Endometrial microvascular endothelial cells (primary cell): ENCODE measurements around the gene UPK3A. TPM values are rescaled to one million over a fixed set of nuclear protein-coding genes. Genes with fewer than 3 reads are reported as not detected.

Source experiments
- in situ Hi-C: cut with HindIII; loops from 2 replicates; pipeline ENCODE4 v1.10.0; 2017; ENCODE audit warnings: low sequenced_read_pairs, low pct_unique_long_range_greater_than_20kb; ENCODE audit errors: inconsistent ontology term
- total RNA-seq: library from RNA; depleted of rRNA; stranded (reverse); fragments of >200 nt; gene quantifications from one replicate; pipeline ENCODE4 v1.2.3, GENCODE V29; 2015; ENCODE audit errors: inconsistent ontology term

UPK3A gene
- total RNA-seq, 1 donor from 2014 or later = not detected

GRCh38 chr22:45302751-45303150 is 18.0 kb downstream of the UPK3A start:
- in situ Hi-C loops = no loop called here

GRCh38 chr22:45303181-45303580 is 18.4 kb downstream of the UPK3A start:
- in situ Hi-C loops = no loop called here

GRCh38 chr22:45304971-45305370 is 20.2 kb downstream of the UPK3A start:
- in situ Hi-C loops = no loop called here

- in situ Hi-C loops = no loop called here
These were observed 20.8 kb downstream of the UPK3A start for GRCh38 chr22:45305456-45306075.

- in situ Hi-C loops = no loop called here
These were observed 21.4 kb downstream of the UPK3A start for GRCh38 chr22:45306139-45306538.

- in situ Hi-C loops = no loop called here
These were observed 23.7 kb downstream of the UPK3A start for GRCh38 chr22:45308391-45308956.

GRCh38 chr22:45308957-45309421 is 24.2 kb downstream of the UPK3A start:
- in situ Hi-C loops = no loop called here

GRCh38 chr22:45309422-45310227 is 24.9 kb downstream of the UPK3A start, which contains the start of gene FAM118A:
Gene FAM118A (plus strand): TSS chr22:45309934. CDS start chr22:45322380, 12,446 bp downstream.
- in situ Hi-C loops = no loop called here

GRCh38 chr22:45310331-45310976 is 25.7 kb downstream of the UPK3A start:
- in situ Hi-C loops = no loop called here

GRCh38 chr22:45310977-45311531 is 26.3 kb downstream of the UPK3A start:
- in situ Hi-C loops = no loop called here

GRCh38 chr22:45312415-45312814 is 27.7 kb downstream of the UPK3A start:
- in situ Hi-C loops = no loop called here

- in situ Hi-C loops = no loop called here
These were observed 28.1 kb downstream of the UPK3A start for GRCh38 chr22:45312856-45313255.

- in situ Hi-C loops = no loop called here
These were observed 29.4 kb downstream of the UPK3A start for GRCh38 chr22:45314054-45314721.

- in situ Hi-C loops = no loop called here
These were observed 30.0 kb downstream of the UPK3A start for GRCh38 chr22:45314786-45315185.

GRCh38 chr22:45316796-45317526 is 32.2 kb downstream of the UPK3A start:
- in situ Hi-C loops = no loop called here

- in situ Hi-C loops = no loop called here
These were observed 32.9 kb downstream of the UPK3A start for GRCh38 chr22:45317551-45318167.

- in situ Hi-C loops = no loop called here
These were observed 33.4 kb downstream of the UPK3A start for GRCh38 chr22:45318168-45318557.
